Inflammatory macrophage (primary cell): Measurements from ENCODE around the gene CDC42BPG.

Experiments used
- DNase-seq, 2 donors: peaks; one replicate each; pipeline ENCODE4 v3.0.0-alpha.2; 2020 to 2022
- total RNA-seq, 18 experiments: gene quantifications; one replicate each; lab custom pipeline; 2026; ENCODE audit warnings: mixed read lengths in 6 of 18, inconsistent platforms in 2 of 18; lab: John Stamatoyannopoulos, UW

Gene CDC42BPG, protein sequence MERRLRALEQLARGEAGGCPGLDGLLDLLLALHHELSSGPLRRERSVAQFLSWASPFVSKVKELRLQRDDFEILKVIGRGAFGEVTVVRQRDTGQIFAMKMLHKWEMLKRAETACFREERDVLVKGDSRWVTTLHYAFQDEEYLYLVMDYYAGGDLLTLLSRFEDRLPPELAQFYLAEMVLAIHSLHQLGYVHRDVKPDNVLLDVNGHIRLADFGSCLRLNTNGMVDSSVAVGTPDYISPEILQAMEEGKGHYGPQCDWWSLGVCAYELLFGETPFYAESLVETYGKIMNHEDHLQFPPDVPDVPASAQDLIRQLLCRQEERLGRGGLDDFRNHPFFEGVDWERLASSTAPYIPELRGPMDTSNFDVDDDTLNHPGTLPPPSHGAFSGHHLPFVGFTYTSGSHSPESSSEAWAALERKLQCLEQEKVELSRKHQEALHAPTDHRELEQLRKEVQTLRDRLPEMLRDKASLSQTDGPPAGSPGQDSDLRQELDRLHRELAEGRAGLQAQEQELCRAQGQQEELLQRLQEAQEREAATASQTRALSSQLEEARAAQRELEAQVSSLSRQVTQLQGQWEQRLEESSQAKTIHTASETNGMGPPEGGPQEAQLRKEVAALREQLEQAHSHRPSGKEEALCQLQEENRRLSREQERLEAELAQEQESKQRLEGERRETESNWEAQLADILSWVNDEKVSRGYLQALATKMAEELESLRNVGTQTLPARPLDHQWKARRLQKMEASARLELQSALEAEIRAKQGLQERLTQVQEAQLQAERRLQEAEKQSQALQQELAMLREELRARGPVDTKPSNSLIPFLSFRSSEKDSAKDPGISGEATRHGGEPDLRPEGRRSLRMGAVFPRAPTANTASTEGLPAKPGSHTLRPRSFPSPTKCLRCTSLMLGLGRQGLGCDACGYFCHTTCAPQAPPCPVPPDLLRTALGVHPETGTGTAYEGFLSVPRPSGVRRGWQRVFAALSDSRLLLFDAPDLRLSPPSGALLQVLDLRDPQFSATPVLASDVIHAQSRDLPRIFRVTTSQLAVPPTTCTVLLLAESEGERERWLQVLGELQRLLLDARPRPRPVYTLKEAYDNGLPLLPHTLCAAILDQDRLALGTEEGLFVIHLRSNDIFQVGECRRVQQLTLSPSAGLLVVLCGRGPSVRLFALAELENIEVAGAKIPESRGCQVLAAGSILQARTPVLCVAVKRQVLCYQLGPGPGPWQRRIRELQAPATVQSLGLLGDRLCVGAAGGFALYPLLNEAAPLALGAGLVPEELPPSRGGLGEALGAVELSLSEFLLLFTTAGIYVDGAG (N-terminal part only)
- total RNA-seq: 0 to 0.53 (median 0.26) reads per million in 18 experiments

DNA sequence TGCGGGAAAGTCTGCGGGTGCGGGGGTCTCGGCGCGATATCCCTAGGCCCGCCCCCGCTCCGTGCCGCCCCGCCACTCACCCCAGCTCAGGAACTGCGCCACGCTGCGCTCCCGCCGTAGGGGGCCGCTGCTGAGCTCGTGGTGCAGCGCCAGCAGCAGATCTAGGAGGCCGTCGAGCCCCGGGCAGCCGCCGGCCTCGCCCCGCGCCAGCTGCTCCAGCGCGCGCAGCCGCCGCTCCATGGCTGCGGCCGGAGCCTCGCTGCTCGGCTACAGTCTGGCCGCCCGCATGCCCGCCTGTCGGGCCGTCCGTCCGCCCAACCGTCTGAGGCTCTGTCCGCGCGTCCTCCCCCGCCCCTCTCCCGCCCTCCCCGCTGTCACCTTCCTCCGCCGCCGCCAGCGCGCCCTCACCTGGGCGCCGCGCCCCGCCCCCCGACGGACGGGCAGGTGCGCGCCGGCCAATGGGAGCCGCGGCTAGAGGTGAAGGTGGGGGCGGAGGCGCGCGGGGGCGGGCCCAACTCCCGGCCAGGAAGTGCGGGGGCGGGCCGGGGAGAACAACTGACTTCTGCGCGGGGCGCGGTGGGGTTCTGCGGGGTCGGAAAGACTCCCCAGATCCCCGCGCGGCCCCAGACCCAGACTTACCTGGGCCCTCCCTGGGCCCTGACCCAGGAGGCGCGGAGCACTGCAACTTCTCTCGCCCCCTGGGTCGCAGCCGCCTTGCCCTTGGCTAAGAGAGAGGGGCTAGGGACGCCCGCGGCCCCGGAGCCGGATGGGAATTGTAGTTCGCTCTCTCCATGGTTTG is at the start of gene CDC42BPG:
Gene CDC42BPG, minus strand, starts transcription at position 324 of the 799 bp plus-strand sequence. Its CDS starts 84 bp downstream, at position 240.
- DNase-seq: peak; percentile 62 to 72

DNA sequence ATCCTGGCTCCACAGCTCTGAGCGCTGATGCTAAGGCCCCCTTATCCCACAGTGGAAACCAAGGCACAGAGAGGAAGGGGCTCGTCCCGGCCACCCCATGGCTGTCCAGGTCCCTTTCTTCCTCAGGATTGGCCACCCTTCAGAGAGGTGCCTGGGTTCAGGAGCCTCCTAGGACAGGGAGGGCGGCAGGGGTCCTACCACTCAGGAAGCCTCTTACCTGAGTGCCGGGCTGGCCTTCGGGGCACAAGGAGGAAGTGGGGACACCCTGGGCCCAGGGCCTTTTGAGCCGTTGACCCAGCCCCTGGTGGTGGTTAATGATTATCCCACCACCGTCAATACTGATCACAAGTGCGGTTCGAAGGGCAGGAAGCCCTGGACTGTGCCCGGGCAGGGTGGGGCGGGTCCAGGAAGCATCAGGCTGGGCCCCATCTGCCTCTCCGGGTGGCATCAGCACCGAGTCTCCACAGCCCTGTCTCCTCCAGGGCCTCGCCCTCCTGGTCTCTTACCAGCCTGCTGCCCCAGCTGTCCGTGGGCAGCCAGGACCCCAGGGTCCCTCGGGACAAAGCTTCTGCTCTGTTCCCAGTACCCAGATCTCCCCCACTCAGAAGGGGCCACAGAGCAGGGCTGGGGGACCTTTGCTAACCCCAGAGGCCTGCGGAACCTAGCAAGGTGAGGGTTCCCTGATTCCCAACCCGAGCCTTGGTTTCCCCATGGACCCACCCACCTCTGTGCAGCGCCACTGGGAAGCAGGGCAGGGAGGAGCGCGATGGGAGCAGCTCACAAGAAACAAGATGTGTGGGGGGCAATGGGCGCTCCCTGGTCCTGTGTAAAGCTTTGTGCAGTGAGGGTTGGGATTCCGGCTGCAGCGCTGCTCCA is 49.0 kb upstream of the CDC42BPG start:
- DNase-seq: no peak

DNA sequence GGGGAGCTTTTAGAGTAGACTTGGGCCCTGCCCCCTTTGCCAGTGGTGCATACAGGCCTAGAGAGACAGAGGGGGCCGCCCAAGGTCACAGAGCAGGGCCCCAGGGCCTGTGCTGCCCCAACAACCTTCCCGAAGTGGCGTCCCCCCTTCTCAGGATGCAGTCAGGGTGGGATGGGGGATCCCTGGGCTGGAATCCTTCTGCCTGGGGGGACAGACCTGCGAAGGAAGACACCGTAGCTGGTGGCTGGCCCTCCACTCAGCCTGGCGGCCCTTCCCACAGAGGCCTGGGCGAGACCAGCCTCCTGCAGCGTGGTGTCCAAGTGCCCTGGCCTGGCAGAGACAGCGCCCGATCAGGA is 48.4 kb upstream of the CDC42BPG start:
- DNase-seq: no peak

DNA sequence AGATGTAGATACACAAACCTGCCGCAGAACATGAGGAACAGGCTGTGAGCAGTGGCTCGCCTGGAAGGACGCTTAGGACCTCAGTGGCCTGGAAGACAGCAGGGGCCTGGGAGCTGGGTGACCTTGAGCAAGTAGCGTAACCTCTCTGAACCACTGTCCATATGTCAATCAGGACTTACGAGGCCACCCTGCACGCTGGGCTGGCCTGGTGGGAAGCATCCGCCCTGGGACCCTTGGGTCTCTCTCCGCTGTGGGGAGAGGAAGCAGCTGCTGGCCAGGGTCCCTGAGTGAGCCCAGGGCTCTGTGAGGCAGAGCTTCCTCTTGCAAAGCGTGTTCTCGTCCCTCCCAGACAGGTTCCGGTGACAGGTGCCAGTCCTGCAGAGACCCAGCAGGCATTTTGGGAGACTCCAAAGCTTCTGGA is 48.0 kb upstream of the CDC42BPG start:
- no peak for DNase-seq

DNA sequence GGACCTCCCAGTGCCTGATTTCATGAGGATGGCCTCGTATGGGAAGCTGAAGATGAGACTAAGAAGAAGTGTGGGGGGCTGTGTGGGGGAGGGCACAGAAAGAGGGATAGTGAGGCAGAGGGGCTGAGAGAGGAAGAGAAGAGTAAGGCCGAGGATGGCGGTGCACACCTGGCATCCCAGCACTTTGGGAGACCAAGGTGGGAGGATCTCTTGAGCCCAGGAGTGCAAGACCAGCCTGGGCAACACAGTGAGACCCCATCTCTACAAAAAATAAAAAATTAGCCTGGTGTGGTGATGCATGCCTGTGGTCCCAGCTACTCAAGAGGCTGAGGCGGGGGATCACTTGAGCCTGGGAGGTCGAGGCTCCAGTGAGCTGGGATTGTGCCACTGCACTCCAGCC is 47.4 kb upstream of the CDC42BPG start:
- no peak for DNase-seq

DNA sequence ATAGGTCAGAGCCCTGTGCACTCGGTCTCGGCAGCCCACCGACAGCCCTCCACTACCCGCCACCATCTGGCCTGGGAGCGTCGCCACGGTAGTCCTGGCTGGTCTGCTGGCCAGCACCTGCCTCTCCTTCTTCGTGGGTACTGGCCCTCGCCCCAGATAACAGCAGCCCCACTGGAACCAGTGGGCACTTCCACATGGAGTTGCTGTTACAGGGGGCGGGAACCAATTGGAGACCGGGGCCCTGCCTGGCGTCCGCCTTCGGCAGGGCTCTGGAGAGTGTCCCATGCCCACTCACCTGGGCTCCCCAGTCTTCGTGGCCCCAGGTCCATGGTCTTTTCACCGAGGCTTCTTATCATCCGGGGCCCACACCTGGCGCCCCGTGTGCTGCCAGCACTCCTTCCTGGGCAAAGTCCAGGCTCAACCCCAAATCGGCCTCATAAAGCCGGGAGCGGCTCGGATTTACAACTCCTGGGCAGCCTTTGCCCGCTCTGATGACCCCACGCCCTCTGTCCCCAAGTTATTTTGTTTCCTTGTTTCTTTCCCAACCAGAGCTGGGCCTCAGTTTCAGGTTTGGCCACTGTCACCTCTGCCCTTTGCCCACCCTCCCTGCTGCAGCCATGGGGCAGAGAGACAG is 46.9 kb upstream of the CDC42BPG start:
- DNase-seq: no peak

DNA sequence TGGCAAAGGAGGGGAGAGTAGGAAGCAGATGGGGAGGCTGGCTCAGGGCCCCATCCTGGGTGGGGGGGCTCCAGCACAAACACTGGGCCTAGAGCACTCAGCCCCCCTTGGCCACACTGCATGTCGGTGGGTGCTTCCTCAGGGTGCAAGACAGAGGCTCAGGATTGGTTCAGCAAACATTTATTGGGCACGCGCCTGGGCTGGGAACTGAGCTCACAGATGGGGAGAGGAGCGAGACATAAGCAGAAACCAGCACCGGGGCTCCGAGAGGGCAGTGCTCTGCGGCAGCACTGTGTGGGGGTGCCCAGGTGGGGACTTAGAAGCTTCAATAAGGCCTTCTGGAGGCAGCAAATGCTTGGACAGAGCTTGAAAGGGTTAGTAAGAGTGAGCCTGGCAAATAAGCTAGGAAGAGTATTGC is 46.1 kb upstream of the CDC42BPG start:
- no peak for DNase-seq

DNA sequence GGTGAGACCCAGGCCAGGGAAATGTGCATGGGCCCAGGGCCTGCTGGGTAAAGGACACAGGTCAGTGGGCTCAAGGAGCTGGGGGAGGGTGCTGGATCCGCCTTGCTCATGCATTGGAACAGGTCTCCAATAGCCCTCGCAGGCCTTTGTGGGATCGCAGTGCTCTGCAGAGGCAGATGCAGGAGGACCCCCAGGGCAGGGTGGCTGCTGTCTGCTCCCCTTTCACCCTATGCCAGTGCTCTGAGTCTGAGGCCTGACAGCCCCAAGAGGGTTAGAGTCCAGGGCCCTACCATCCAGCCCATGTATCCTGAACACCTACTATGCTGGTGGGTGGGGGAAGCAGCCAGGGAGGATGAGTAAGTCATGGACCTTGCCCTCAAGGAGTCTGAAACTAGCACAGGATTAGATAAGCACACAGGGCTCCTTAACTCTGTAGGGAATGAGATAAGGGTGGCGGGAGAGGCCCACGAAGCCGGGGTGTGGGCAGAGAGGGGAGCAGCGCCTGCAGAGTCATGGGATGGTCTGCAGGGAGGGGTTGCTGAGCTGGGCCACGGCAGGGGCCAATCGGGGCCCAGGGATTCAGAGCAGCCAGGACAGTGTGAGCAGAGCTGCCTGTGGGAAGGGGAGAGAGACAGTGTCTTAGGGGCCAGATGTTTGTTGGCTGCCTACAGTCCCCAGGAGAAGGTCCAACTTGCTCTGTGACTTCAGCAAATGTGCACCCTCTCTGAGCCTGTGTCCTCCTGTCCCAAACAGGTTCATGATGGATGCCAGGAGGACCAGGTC is 44.5 kb upstream of the CDC42BPG start:
- no peak for DNase-seq

DNA sequence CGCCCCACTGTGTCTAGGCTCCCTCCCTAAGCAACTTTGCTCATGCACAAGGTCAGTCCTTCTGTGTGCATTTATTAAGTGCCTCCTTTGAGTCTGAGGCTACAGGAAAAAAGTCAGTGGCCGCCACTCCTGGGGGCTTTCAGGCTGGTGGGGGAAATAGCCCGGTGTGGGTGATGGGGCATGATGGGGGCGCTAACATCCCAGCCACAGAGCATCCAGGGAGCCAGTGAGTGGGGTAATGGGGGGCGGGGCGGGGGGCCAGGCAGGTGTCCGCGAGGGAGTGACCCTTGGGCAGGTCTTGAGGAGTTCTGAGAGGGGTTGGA is 43.9 kb upstream of the CDC42BPG start:
- DNase-seq: no peak

DNA sequence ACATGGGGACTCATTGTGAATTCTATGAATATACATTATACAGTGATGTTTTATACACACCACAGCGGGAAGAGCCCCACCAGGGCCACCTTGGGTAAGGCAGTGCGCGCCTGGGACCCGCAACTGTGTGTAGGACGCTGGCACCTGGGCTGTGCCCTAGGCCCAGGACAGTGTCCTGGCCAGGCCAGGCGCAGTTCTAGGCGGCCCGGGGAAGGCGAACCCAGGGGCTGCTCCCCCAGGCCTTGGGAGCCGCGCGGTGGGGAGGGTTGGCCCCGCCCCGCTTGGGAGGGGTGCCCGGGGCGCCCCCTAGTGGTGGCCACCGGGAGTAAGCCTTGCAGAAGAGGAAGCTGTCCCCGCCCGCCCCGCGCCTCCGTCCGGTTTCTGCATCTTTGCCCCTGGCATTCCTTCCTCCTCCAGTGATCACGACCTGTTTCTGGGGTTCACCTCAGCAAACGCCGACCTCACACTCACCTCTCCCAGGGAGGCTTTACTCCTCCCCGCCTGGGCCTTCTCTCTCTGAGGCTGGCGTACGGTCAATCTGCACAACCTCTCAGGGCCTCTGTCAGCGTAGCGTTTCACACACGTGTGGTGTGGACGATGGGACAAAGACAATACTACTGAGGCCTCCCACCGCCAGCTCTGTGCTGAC is 43.4 kb upstream of the CDC42BPG start:
- DNase-seq: peak; percentile 73 to 81

DNA sequence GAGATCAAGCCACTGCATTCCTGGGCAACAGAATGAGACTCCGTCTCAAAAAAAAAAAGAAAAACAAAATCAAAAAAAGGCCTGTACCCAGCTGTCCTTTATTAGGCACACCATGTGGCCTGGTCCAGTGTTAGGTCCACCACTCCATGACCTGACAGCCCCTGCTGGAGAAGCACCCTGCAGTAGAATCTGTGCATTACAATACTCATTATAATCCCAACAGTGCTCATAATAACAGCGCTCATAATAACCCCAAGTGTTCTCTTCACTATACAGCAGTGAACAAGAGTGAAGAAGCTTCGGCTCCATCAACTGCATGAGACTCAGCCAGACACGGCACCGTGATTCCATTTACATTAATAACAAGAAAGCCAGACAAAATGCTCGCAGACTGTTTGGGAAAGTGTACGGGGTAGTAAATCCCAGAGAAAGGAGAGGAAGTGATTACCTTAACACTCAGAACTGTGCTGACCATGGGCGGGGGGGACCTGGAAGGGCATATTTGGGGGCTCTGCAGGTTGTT is 42.8 kb upstream of the CDC42BPG start:
- DNase-seq: no peak

DNA sequence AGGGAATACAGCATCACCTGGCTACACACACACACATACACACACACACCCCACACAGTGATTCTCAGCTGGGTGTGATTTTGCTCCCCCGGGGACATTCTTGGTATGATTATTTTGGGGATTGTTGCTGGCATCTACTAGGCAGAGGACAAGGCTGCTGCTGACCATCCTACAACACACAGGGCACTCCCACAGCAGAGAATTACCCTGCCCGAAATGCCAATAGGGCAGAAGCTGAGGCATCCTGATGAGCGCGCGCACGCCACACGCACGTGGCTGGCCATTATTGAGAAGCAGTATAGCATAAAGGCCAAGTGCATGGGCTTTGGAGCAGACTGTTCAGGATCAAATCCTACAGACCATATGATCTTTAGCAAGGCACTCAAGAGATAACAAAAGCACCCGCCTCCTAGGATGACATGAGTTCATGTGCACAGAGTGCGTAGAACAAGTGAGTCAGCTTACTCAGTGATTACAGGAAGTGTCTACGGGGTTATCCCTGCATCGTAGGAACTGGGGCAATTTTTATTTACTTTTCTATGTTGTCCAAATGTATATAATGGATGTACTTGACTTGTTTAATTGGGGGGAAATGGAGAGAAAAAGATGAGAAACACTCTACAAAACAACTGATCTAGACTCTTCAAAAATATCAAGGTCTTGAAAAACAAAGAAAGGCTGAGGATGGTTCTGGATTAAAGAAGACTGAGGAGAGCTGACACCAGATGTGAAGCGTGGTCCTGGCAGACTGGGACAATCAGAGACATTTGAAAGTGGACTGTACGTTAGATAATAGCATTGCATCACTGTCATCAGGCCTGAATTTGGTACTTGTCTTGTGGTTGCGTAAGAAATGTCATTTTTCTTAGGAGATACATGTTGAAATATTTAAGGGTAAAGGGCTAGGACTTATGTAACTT is 41.2 kb upstream of the CDC42BPG start:
- DNase-seq: peak; percentile 92 to 96

DNA sequence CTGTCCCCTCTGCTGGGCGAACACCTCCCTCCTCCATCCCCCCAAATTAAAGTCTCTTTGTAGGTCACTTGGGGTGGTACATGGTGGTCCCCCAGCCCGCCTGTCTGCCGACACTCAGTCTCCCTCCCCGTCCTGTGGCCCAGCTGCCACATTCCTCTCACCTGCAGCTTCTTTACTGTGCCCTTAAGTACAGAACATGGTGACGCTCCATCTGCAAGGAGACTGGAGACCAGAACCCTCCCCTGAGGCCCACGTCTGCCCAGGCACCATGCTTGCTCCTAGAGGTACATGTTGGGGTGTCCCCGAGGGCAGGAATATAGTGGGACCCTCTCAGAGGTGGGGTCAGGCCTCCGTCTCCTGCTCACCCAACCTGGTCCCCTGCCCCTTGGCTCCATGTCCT is 39.6 kb upstream of the CDC42BPG start:
- DNase-seq: no peak

DNA sequence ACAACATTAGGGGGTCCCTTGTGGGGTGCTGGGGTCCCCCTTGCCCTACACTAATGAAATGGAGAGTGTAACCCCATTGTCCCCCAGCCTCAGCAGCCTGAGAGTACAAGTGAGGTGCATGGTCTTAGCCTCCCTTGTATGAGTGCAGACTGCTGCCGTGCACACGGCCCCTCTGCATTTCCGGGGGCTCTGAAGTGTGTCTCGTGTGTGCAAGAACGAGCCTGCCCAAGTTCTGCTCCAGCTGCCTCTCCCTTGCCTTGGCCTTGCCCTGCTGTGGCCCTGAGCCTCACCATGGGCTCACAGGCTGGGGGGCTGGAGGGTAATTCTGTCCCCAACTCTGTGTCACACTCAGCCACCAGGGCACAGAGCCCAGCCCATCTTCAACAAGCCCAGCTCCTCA is 39.1 kb upstream of the CDC42BPG start:
- no peak for DNase-seq

DNA sequence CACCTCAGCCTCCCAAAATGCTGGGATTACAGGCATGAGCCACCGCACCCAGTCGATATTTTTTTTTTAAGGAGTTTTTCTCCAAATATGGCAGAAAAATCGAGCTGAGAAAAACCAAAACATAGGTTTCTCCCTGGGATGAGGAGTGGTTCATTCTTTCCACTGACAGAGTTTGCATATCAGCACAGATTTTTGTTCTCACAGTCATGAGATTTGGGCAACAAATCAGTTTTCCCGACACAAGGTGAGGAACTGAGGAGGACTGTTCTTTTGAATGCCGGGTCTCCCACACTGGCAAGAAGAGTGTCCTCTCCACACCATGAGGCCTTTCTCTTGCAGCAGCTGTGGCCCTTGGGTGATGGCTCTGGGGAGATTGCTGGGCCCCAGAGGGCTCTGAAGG is 37.8 kb upstream of the CDC42BPG start:
- DNase-seq: no peak

DNA sequence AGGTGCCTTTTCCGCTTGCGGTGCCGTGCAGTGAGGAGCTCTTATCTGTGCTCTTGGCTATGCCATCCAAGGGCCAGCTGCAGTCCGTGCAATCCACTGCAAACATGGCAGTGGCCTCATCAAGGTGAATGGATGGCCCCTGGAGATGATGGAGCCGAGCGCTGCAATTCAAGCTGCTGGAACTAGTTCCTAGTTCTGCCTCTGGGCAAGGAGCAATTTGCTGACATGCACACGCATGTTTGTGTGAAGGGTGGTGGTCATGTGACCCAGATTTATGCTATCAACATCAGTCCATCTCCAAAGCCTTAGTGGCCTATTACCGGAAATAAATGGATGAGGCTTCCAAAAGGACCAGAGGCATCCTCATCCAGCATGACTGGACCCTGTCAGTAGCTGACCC is 37.0 kb upstream of the CDC42BPG start:
- no peak for DNase-seq

DNA sequence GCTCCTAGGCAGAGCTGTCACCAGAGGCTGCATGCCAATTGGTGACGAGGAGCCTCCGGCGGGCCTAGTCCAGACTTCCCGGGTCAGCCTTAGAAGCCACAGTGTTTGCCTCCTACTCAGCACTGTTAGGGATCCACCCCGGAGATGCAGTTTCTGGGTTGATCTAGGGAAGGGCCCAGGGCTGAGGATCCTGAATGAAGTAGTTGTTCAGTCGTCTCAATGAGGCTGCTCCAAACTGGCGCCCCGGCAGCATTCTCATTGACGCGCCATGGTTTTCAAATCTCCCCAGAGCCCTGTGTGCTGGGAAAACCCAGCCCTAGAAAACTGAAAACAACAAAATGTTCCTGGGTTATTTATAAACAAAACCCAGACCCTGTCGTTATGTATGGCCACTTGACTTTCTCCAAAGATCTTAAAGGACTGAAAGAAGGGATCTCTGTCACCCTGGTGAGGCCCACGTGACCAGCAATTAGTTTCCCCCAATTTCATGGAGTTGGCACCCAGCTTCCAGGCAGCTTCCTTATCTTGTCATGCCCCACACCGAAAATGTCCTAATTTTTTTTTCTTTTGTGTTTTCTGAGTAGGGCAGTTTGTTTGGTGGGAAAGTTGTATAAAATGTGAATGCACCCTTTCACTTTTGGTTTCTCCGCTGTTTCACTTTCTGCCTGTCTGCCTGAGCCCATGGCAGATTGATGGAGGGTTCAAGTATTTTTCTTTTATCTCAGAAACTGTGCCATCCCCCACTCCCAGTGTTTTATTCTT is 36.0 kb upstream of the CDC42BPG start:
- DNase-seq: peak; percentile 21 to 46
